ENCODE results near the gene GOSR2. TPM values are rescaled to one million over a fixed set of nuclear protein-coding genes. Genes with fewer than 3 reads are reported as not detected.

GOSR2 gene
- total RNA-seq, 1 experiment from 2014 or later, result 53.5 TPM

DNA sequence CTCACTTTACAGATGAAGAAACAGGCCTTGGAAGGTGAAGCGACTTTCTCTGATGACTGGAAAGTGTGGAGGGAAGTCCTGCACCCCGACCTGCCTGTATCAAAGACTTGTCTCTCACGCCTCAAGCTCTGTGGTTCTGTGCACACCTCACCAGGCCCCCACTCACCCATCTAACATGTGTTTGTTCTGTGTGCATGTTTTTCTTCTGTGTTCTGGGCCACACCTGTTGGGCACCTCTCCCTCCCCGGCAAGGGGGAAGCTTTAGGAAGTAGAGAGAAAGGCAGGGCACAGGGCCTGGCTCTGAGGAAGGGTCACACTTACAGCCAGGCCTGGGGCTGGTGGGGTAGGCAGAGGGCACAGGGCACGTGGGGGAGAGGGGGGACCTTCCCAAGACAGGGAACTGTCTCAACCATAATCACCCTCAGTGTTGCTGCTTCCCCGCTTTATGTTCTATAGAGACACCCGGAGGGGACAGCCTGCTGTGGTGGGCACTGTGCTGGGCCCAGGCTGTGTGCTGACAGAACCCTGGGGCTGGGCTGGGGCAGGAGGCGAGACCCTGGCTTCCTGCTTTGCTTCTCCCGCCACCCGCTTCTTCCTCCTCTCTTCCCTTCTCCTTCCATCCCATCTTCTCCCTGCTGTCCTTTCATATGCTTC is 48.8 kb downstream of the GOSR2 start:
- DNase-seq, result no peak
- TF ChIP-seq, protein P1, sequence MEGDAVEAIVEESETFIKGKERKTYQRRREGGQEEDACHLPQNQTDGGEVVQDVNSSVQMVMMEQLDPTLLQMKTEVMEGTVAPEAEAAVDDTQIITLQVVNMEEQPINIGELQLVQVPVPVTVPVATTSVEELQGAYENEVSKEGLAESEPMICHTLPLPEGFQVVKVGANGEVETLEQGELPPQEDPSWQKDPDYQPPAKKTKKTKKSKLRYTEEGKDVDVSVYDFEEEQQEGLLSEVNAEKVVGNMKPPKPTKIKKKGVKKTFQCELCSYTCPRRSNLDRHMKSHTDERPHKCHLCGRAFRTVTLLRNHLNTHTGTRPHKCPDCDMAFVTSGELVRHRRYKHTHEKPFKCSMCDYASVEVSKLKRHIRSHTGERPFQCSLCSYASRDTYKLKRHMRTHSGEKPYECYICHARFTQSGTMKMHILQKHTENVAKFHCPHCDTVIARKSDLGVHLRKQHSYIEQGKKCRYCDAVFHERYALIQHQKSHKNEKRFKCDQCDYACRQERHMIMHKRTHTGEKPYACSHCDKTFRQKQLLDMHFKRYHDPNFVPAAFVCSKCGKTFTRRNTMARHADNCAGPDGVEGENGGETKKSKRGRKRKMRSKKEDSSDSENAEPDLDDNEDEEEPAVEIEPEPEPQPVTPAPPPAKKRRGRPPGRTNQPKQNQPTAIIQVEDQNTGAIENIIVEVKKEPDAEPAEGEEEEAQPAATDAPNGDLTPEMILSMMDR (conservative IDR thresholded peaks at IDR 0.05), result no peak
- Histone ChIP-seq H2BK120ac (ENCODE audit: low read depth, low read length, poor library complexity, severe bottlenecking) (no peak overlapping the region), H3K18ac (ENCODE audit: insufficient read length, low read depth, low read length) (no peak overlapping the region), H2AFZ (ENCODE audit: low read length) (no peak overlapping the region), H3K4me2 (ENCODE audit: insufficient read depth, insufficient read length, low read length) (no peak overlapping the region), H3K23ac (ENCODE audit: insufficient read length, low read depth, low read length) (no peak overlapping the region), H4K91ac (ENCODE audit: insufficient read length, low read depth, low read length) (no peak overlapping the region), H3K79me1 (ENCODE audit: insufficient read depth, low read depth, low read length, poor library complexity, severe bottlenecking) (no peaks in the 10 kb centered on the region), H3K56ac (ENCODE audit: insufficient read length, low read depth, low read length) (no peak overlapping the region), H2BK15ac (ENCODE audit: low read depth, low read length) (no peak overlapping the region), H3K27ac (ENCODE audit: insufficient read length, low read depth, low read length) (no peak overlapping the region), H4K20me1 (ENCODE audit: control insufficient read depth, insufficient read depth, insufficient read length) (no peaks in the 10 kb centered on the region), H3K79me2 (ENCODE audit: insufficient read depth, low read length) (no peaks in the 10 kb centered on the region), H4K5ac (ENCODE audit: insufficient read length, low read depth, low read length) (no peak overlapping the region), H3K23me2 (ENCODE audit: insufficient read length, low read depth, low read length, poor library complexity, severe bottlenecking) (no peaks in the 10 kb centered on the region), H2BK20ac (ENCODE audit: low read depth, low read length, poor library complexity, severe bottlenecking) (no peak overlapping the region), H2BK12ac (ENCODE audit: insufficient read length, low read depth, low read length) (no peak overlapping the region), H3T11ph (ENCODE audit: low read length) (no peak overlapping the region), H3K9me3 (ENCODE audit: control insufficient read depth, low read depth, low read length) (no peaks in the 10 kb centered on the region), H2AK5ac (ENCODE audit: insufficient read length, low read length) (no peak overlapping the region), H3K14ac (ENCODE audit: insufficient read depth, low read length) (no peak overlapping the region), H4K8ac (replicated peaks; ENCODE audit: insufficient read length, low read depth, low read length) (no peak overlapping the region), H2BK5ac (ENCODE audit: insufficient read length, low read length) (no peak overlapping the region), H3K4ac (ENCODE audit: low read depth, low read length) (no peak overlapping the region), H3K27me3 (ENCODE audit: insufficient read depth, low read length) (no peaks in the 10 kb centered on the region), H3K9ac (ENCODE audit: extremely low read depth, insufficient read length, low read length) (no peak overlapping the region), H3K4me1 (ENCODE audit: insufficient read depth, low read length) (no peaks in the 10 kb centered on the region)
- WGBS (ENCODE audit: extremely low coverage, insufficient read length, low lambda C conversion rate), result no CpG with 5 or more reads among the region's 10 CpGs
- Mint-ChIP-seq H3K27ac (no peak overlapping the region), H3K4me3 (no peak overlapping the region), H3K9me3 (no peaks in the 10 kb centered on the region), H3K27me3 (ENCODE audit: low read depth) (peaks cover 42% of the 10 kb centered on the region), H3K4me1 (peaks cover 8 to 10% of the 10 kb centered on the region in 2 experiments), H3K36me3 (ENCODE audit: insufficient read depth in 1 of 3, low read depth in 3 of 3) (peaks cover 0 to 4% (median 0%) of the 10 kb centered on the region in 3 experiments; a peak in 1 of 7 replicates)

Measured in H9 (cell line).